GM21360 (cell line): ENCODE measurements around the gene CHPF.
A peak's percentile ranks its signal among the peaks of the same experiment; 100 is the strongest.

Experiments used
- ATAC-seq: cut with Tn5 transposase; IDR thresholded peaks from one replicate; pipeline ENCODE4 v1.9.1; 2021; ENCODE audit warnings: mild to moderate bottlenecking, moderate library complexity; ENCODE audit not compliant: unreplicated experiment

The CHPF gene

GRCh38 chr2:219543596-219544358 is at the start of gene CHPF, which contains the start of gene TMEM198:
Gene CHPF, minus strand, starts transcription at chr2:219543809. Its CDS starts 271 bp downstream, at chr2:219543538.
Gene TMEM198, plus strand, starts transcription at chr2:219544028. Its CDS starts 700 bp downstream, at chr2:219544728.
- peak; percentile 75 for ATAC-seq

- ATAC-seq: no peak
Observed at GRCh38 chr2:219593154-219593553, 49.5 kb upstream of the CHPF start.

- no peak for ATAC-seq
Observed at GRCh38 chr2:219592736-219593135, 49.1 kb upstream of the CHPF start.

GRCh38 chr2:219591091-219591490 is 47.5 kb upstream of the CHPF start:
- no peak for ATAC-seq

- ATAC-seq: no peak
Observed at GRCh38 chr2:219581346-219581745, 37.7 kb upstream of the CHPF start.

GRCh38 chr2:219578811-219579613 is 35.4 kb upstream of the CHPF start:
- ATAC-seq: no peak

GRCh38 chr2:219576505-219577388 is 33.1 kb upstream of the CHPF start:
- no peak for ATAC-seq

- no peak for ATAC-seq
Observed at GRCh38 chr2:219575566-219576504, 32.2 kb upstream of the CHPF start.

- no peak for ATAC-seq
Observed at GRCh38 chr2:219574484-219575311, 31.1 kb upstream of the CHPF start.

GRCh38 chr2:219573166-219573565 is 29.6 kb upstream of the CHPF start:
- ATAC-seq: no peak

GRCh38 chr2:219572237-219573001 is 28.8 kb upstream of the CHPF start, which contains the start of gene INHA:
Gene INHA, plus strand, starts transcription at chr2:219572310. Its CDS starts 65 bp downstream, at chr2:219572375.
- ATAC-seq: no peak

- no peak for ATAC-seq
Observed at GRCh38 chr2:219571311-219572236, 28.0 kb upstream of the CHPF start, which contains the start of gene OBSL1. Gene OBSL1, minus strand, starts transcription at chr2:219571539. Its CDS starts 307 bp downstream, at chr2:219571232.

- no peak for ATAC-seq
Observed at GRCh38 chr2:219570924-219571310, 27.3 kb upstream of the CHPF start.

GRCh38 chr2:219570194-219570923 is 26.8 kb upstream of the CHPF start:
- no peak for ATAC-seq

- no peak for ATAC-seq
Observed at GRCh38 chr2:219569635-219570034, 26.0 kb upstream of the CHPF start.

GRCh38 chr2:219569041-219569440 is 25.4 kb upstream of the CHPF start:
- ATAC-seq: no peak
